GM19035 (cell line): Measurements from ENCODE around the gene ARHGAP24.
"Not testable (repeated sequence)": the region's sequence is repeated elsewhere in the genome, so short reads cannot be mapped to it uniquely, and the experiment has no call there.

Experiments
- ATAC-seq: cut with Tn5 transposase; IDR thresholded peaks from one replicate; pipeline ENCODE4 v1.9.1; 2021; ENCODE audit not compliant: unreplicated experiment

Gene ARHGAP24

DNA sequence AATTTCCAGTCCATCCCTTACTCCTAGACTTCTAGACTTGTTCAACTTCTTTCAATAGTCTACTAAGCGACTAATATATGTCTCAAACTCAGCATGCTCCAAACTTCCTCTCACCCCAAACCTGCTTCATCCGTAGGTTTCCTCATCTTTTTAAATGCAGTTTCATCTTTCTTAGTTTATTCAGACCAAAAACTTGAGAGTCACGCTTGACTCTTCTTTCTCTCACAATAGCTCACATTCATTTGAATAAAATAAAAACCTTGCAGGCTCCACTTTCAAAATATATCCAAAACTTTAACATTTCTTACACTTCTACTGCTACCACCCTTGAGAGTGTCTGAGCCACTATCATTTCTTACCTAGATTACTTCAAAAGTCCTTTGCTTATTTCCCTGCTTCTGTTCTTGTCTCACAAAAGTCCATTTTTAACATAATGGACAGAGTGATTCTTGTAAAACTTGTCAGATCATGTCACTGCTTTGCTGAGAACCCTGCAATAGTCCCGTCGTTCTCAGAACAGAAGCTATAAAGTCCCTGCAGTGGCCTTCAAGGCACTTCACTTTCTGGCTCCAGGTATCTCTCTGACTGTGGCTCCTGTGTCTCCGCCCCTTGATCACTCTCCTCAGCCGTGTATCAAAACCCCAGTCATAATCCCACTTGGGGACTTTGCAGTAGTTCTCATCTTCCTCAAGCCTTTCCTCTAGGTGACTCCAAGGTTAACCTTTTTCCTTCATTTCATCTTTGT lies 167.6 kb downstream of the ARHGAP24 start:
- no peak for ATAC-seq

DNA sequence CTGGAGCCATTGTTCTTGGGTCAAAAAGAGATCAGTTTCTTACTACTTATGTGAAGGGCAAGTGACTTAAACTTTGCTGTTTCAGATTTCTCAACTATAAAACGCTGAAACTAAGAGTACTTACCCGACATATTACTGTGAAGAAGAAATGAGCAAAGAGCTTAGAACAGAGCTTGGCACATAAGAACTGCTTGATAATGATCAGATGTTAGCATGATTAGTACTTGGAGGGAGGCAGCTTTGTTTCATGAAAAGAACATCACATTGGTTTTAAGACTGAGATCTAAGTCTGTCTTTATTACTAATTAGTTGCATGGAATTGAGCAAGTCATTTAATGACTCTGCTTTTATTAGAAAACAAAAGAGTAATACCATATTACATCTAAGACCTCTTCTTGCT lies 169.1 kb downstream of the ARHGAP24 start:
- ATAC-seq = no peak

DNA sequence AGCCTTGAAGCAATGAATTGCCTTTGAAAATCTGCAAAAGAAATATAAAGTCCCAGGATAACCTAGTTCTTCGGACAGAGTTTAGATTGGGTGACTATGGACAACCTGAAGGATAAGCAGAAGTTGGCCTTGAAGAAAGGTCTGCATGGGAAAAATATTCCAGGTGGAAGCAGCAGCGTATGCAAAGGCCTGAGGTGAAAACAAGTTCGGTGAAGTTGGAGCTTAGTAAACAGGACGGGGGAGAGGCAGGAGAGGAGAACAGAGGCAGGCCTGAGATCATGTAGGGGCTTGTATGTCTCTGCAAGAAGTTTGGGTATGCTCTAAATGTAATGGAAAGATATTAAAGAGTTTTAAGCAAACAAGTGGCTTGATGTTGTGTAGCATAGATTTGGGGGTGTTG lies 176.0 kb downstream of the ARHGAP24 start:
- ATAC-seq = no peak

DNA sequence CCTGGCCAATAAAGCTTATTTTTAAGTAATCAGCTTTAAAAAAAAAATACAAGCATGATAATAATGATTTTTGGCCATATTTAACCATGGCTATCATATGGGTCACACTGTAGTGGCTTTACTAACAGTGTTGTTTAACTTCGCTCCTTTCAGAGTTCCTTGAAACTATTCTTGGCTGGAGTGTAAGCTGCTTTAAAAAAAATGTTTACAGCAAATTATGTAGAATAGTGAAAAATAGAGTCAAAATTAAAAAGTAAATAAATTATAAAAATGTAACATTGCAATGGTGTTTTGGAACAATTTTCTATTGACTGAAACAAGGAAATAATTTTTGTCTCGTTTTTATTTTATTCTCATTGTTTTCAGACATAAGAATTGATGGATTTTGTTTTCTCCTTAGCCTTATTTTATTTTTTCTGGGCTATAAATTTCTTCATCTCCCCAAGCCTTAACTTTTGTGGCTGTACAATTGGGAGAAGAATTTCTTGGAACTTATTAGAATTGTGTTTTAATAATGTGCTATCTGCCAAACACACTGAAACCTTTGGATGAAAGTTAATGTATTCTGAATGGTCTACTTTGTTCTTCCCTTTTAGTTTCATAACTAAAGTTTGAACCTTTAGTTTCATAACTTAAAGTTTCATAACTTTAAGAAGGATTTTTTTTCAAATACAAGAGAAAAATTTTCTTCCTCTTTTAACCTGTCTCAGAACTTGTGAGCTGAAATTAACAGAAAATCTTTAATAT lies 182.0 kb downstream of the ARHGAP24 start:
- ATAC-seq = no peak

DNA sequence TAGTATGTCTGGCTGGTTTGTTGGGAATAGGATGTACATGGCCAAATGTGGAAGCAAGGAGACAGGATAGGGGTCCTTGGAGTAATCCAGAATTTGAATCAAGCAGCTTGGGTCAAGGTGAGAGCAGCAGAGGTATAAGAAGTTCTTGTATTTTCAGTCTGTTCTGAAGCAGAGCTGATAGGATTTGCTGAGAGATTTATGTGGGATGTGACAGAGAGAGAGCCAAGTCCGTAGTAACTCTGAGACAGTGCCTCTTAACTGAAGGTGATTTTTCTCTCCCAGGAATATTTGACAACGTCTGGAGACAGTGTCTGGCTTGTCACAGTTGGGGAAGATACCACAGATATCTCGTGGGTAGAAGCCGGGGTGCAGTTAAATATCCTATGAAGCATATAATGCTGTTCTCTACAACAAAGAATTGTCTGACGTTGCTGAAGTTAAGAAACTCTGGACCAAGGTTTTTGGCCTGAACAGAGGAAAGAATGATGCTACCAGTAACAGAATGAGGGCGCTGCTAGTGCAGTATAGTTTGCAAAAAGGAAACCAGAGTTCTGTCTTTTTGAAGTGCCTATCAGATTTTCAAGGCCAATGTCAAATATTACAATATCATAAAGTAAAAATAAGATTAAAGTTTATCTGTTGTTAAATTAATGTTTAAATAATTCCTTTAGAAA lies 184.0 kb downstream of the ARHGAP24 start:
- ATAC-seq = no peak

DNA sequence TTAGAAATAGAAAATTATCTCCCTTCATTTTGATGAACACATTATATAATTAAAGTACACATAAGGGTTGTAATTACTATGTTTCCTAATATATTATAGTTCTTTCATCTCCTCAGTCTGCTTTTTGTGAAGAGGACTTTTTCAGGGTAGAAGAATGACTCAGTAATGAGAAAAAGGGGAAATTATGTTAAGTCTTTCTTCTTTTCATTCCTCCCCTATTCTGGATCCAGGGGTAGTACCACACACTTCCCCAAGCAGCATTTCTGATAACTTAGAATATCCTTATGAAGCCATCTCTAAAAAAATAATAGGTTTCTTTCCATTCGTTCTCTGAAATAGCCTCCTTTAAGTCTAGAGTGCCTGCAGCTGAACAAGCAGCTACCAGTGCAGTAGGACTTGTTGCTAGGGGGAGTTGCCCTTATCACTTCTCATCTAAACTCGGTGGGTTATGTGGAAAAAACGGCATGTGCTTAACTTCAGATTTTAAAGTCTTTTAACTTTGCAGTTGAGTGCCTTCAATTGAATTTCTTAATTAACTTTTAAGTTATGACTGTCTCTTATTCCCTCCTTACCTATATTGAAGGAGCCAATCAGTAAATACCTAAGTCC lies 184.8 kb downstream of the ARHGAP24 start:
- no peak for ATAC-seq

DNA sequence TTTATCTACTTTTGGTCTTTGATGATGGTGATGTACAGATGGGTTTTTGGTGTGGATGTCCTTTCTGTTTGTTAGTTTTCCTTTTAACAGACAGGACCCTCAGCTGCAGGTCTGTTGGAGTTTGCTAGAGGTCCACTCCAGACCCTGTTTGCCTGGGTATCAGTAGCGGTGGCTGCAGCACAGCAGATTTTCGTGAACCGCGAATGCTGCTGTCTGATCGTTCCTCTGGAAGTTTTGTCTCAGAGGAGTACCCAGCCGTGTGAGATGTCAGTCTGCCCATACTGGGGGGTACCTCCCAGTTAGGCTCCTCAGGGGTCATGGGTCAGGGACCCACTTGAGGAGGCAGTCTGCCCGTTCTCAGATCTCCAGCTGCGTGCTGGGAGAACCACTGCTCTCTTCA lies 191.7 kb downstream of the ARHGAP24 start:
- not testable (repeated sequence) for ATAC-seq

DNA sequence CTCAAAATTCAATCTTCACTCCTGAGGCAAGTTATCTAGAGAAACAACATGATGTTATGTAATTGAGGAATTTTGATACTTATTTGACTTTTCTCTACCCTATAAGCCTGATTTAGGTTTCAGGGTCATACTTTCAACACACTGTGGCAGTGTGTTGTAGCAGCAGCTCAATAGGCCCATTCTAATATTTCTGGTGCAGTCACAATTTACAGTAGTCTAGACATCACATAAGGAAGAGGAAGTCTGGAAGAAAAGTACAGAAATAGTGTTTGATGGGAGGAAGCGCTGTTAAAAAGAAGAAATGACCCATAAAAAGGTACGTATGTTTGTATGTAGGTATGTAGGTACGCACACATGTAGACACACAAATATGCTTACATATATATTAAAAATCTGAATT lies 194.3 kb downstream of the ARHGAP24 start:
- ATAC-seq = no peak

DNA sequence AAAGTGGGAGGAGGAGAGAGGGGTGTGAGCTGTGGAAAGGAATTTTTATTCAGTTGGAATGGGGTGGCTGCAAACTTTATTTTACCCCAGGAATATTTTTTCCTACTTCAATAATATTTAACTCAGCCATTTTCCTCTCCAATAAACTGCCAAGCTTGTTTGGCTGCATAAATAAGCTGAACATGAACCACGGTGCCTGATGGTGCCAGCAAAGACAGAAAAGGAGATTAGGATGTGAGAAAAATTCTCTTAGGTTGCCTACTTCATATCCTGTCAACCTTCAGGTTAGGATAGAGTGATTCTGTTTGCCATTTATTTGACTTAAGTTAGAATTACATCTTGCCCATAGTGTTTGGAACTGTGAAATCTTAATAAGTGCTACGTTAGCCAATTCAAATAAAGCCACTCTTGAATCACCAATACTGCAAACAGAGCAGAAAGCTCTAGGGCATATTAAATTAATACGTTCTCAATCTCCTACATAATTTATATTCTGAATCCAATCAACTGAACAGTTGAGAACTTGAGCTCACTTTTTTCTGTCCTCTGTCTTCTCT lies 195.1 kb downstream of the ARHGAP24 start:
- ATAC-seq = no peak

DNA sequence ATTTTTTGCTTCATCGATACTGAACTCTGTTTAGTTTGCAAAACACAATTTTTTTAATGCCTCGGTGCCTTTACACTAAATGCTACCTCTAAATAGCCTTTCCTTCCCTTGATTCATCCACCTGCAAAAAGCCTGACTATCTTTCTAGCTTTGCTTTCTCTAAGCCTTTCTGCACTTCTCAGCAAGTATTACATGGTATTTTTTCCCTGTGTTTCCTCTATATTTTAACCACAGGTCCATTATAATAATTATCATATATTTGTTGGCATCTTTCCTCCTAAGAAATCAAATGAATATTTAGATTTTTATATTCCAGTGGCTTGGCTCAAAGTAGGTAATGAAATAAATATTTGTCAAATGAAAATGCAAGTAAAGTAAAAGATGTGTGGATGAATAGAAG lies 196.2 kb downstream of the ARHGAP24 start:
- no peak for ATAC-seq

DNA sequence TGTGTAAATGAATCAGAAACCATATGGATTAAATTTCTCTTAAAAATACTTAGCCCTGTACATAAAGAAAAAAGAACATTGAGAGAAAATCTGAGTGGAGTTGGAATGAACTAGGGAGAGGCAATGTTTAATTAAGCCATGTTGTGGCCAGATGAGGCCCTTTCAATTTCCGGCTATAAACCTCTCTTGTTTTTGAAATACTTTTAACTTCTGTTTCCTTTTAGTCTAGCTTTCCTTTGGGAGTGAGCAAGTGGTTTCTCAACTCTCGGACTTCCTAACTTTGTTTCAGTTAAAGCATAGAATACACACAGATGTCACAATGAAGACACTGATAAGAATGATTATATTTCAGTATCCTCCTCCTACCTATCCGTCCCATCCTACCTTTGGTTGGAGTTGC lies 197.2 kb downstream of the ARHGAP24 start:
- no peak for ATAC-seq

DNA sequence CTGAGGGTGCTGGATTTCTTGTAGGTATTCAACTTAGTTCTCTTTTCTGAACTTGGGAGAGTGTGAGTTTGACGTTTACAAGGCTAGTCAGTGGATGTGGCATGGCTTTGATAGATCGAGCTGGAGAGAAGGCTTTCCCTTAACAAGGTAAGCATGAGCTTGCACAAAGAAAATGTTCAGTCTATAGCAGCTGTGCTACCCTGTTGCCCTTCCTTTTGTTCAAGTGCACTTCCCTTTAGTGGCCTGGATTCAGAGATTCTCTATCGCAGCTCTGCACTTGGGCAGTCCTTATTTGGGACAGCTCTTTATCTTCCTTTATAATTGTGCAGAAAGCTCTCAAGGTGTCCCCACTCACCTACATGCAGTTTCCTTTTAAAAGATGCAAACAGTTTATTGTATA lies 198.0 kb downstream of the ARHGAP24 start:
- no peak for ATAC-seq

DNA sequence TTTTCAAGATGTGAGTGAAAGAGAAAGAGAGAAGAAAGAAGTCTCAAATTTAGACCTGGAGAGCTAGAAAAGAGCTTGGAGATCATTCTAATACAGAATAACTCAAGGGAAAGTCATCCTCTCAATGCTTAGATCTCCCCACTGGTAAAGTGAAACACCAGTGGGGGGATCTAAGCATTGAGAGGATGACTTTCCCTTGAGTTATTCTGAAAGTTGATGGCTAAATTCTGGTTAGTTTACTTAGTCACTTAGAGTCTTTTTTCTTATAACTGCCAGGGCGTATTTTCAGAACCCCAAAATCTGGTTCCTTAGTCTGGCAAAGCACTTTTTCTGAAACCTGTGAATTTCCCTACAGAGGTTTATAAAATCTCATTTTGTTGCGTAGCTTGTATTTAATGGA lies 198.6 kb downstream of the ARHGAP24 start:
- no peak for ATAC-seq

DNA sequence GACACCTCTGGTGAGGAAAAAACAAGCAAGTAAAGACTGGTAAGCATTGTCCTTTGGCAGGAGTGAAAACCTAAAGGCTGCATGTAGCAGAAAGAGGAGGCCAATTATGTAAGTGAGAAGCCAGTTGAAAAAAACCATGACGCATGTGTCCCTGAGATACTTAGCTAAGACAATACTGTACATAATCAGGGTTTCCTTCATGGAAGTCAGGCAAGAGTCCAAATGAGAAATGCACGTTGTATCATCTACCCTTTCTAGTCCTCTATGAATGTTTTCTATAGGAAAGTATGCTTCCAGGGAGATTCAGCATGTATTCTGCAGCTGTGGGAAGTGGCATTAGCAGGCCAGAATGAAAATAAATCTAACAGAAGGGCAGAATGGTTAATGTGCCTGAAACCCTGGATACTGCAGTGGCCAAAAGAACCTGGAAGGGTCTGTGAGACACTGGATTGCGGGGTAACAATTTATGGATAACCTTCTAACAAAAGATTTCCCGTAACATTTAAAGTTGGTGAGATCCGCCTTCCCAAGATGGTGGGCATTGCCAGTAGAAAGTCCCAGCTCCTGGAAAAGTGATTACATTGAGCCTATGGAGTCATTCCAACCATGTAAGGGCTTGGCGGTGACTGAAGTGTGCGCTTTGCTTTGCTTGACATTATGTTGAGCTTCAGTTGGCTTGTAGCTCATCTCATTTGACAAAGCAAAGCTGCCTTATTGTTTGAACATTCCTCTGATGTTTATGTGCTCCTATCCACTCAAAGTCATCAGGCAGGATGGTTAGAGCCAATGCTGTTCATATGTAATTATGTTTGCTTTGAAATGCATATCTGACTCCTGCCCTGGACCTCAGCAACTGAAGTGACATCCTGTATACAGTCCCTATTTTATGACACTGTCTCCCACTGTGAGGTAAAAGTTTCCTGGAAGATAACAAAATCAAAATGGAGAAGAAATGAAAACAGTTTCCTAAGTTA lies 200.4 kb downstream of the ARHGAP24 start:
- no peak for ATAC-seq

DNA sequence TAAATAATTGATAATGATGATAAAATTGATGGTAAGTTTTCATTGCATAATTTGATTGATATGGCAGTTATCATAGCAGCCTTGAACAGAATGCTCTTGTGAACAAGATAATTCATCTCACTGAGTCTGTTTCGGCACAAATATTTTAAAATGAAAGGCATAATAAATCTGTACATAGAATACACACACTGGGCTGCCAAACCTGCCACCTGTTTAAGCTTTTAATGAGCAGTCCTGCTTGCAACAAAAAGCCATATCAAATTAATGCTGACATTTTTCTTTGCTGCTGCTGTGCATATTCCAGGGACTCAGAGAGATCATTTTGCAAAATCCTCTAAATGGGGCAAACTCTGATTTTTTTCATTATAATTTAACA lies 201.1 kb downstream of the ARHGAP24 start:
- no peak for ATAC-seq

DNA sequence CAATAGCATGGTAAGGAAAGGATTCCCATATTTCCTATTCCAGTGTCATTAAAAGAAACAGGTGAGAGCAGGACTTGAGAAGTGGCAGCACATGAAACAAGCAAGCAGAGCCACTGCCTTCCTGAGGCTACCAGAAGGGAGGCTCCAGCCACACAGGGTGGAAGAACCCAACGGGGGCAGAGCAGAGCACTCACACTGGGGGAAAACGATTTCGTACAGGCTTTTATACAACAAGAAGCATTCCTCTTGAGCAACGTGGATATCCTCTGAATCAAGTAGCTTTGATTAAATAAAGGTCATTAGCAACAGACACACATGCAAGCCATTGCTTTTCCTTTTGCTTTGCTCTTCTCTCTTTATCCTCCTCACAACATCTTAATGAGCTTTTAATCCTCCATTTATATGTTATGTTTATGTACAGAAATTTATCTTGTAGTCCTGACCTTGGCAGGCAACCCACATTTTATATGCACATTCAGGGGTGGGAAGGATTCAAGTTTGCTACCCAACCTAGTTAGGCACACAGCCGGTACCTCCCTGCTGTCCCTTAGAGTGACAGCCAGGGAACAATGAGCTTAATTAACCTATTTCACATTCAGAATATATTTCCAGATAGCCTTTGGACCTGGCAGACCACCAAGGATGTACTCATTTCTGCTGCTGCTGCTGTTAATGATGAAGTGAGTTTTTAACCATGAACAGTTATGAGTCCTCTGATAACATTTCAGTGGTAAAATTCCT lies 202.1 kb downstream of the ARHGAP24 start:
- no peak for ATAC-seq

DNA sequence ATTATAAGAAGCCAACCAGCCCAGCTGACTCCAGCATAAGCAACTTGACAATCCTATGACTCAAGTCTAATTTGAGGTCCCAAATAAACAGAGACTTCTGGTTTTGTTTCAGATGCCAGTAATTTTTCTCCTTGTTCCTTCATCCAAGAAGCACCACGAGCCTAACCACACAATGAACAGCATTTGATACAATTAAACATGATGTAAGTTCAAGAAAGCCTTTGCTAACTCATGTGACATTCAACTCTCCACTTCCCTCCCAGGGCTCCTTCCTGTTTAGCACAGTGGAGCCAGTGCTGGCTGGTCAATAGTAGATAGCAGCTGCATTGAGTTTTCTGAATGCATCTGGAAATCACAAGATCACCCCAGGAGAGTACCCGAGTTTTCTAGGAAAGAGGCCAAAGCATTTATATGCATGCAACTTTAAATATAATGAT lies 206.3 kb downstream of the ARHGAP24 start:
- no peak for ATAC-seq

DNA sequence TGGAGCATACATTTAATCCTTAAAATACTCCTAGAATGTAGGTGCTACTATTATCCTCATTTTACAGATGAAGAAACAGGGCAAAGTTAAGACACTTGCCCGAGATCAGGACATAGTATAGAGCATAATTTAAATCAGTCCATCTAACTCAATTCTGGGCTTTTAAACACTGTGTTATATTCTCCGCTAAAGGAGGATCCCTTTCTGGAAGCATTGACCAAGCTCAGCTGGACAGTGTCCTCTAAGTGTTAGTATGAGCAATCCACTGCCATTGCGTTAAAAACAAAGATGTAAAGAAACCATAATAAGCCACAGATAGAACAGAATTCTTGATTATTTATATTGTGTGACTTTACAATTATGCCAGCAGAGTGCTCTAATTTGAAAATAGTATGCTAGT lies 207.0 kb downstream of the ARHGAP24 start:
- no peak for ATAC-seq

DNA sequence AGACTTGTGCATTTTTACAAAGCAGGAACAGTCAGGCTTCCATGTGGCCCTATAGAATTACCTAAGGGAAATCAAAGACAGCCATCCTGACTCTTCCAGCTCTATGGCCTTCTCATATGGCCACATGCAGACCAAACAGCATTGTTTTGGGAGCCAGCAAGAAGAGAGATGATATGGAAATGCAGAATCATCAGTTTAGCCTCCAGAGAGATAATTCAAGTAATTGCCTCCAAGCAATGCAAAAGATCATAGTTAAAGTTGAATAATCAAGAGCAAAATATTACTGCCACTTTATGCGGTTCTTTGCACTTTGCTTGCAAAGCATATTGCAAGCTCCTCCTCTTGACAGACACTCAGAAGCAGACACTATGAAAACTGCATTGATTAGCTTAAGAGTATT lies 207.4 kb downstream of the ARHGAP24 start:
- no peak for ATAC-seq
